Keratinocyte (primary cell): Measurements from ENCODE around the gene APAF1. TPM values are rescaled to one million over a fixed set of nuclear protein-coding genes. Genes with fewer than 3 reads are reported as not detected.
A peak's percentile ranks its signal among the peaks of the same experiment; 100 is the strongest.
"Not testable (repeated sequence)": the region's sequence is repeated elsewhere in the genome, so short reads cannot be mapped to it uniquely, and the experiment has no call there.

Source experiments
- DNase-seq: peaks from one replicate; pipeline ENCODE4 v3.0.0-alpha.2; 2011; ENCODE audit warnings: low read depth, missing footprints, low spot score
- FAIRE-seq: peaks from 2 replicates; lab custom pipeline; 2011; peaks lifted over from hg19 to GRCh38; lab: Jason Lieb, UNC
- H2AFZ ChIP-seq: 2 replicates; pipeline ENCODE4 v1.6.0; 2012; ENCODE audit warnings: low read length, control low read depth, inconsistent platforms; ENCODE audit not compliant: control insufficient read depth
- H3K27ac ChIP-seq: 2 replicates; pipeline ENCODE4 v1.5.1; 2011; ENCODE audit warnings: low read length; ENCODE audit not compliant: control insufficient read depth, insufficient read depth
- H3K27me3 ChIP-seq: 3 replicates; pipeline ENCODE4 v1.6.0; 2011; ENCODE audit warnings: low read length; ENCODE audit not compliant: control insufficient read depth, insufficient read depth; ENCODE audit errors: extremely low read depth
- H3K36me3 ChIP-seq, 2 experiments: 2 replicates in 1 of 2; 3 replicates in 1 of 2; pipeline ENCODE4 v1.5.1; 2011; ENCODE audit warnings: low read length in 2 of 2, mild to moderate bottlenecking in 1 of 2; ENCODE audit not compliant: control insufficient read depth in 2 of 2, insufficient read depth in 2 of 2; ENCODE audit errors: extremely low read depth in 1 of 2
- H3K4me1 ChIP-seq: 3 replicates; pipeline ENCODE4 v1.5.1; 2011; ENCODE audit warnings: low read length; ENCODE audit not compliant: control insufficient read depth, insufficient read depth; ENCODE audit errors: extremely low read depth
- H3K4me2 ChIP-seq: 3 replicates; pipeline ENCODE4 v1.6.0; 2011; ENCODE audit warnings: low read depth, low read length; ENCODE audit not compliant: control insufficient read depth, insufficient read depth; ENCODE audit errors: extremely low read depth
- H3K4me3 ChIP-seq, 3 experiments: fragments of 200-600 bp in 1 of 3; sonication (generic) in 1 of 3; 2 replicates in 2 of 3; 3 replicates in 1 of 3; pipeline ENCODE4 v1.5.1; 2011 to 2016; ENCODE audit warnings: low read length in 3 of 3, mild to moderate bottlenecking in 3 of 3, control low read depth in 2 of 3, inconsistent platforms in 1 of 3, low read depth in 1 of 3, mixed read lengths in 1 of 3, mixed run types in 1 of 3, moderate library complexity in 1 of 3; ENCODE audit not compliant: control insufficient read depth in 2 of 3, insufficient read depth in 2 of 3; ENCODE audit errors: extremely low read depth in 1 of 3
- H3K79me2 ChIP-seq: 2 replicates; pipeline ENCODE4 v1.6.0; 2012; ENCODE audit warnings: low read length; ENCODE audit not compliant: control insufficient read depth, insufficient read depth
- H3K9ac ChIP-seq: 3 replicates; pipeline ENCODE4 v1.6.0; 2011; ENCODE audit warnings: low read length; ENCODE audit not compliant: control insufficient read depth, insufficient read depth; ENCODE audit errors: extremely low read depth
- H3K9me1 ChIP-seq: 3 replicates; pipeline ENCODE4 v1.6.0; 2011; ENCODE audit warnings: low read length; ENCODE audit not compliant: control insufficient read depth, insufficient read depth; ENCODE audit errors: extremely low read depth
- H3K9me3 ChIP-seq: 2 replicates; pipeline ENCODE4 v1.5.1; 2012; ENCODE audit warnings: low read depth, low read length; ENCODE audit not compliant: control insufficient read depth
- H4K20me1 ChIP-seq: 3 replicates; pipeline ENCODE4 v1.6.0; 2011; ENCODE audit warnings: low read length; ENCODE audit not compliant: control insufficient read depth, insufficient read depth; ENCODE audit errors: extremely low read depth
- EZH2 ChIP-seq: IDR thresholded peaks from one replicate; pipeline ENCODE4 v1.6.1; 2012; ENCODE audit warnings: inconsistent platforms, mild to moderate bottlenecking, low read length, moderate library complexity
- dilution Hi-C: fragments of 300-500 bp; cut with MboI; formaldehyde crosslinking; loops from one replicate; pipeline ENCODE4 v1.7.0; 2020; ENCODE audit warnings: low sequenced_read_pairs; ENCODE audit not compliant: extremely low pct_ligation_motif_present
- polyA minus RNA-seq, 3 experiments: library from RNA; depleted of rRNA, polyadenylated mRNA; stranded (reverse); fragments of >200 nt; gene quantifications; 1 replicate in 1 of 3; 2 replicates in 1 of 3; 3 replicates in 1 of 3; pipeline ENCODE4 v1.2.3, GENCODE V29; 2011
- polyA plus RNA-seq, 5 experiments: library from polyadenylated mRNA; depleted of rRNA in 3 of 5; stranded (reverse) in 3 of 5; stranded (forward) in 1 of 5; unstranded in 1 of 5; fragments of >200 nt; gene quantifications; 1 replicate in 1 of 5; 2 replicates in 3 of 5; 3 replicates in 1 of 5; pipeline versions ENCODE4 v1.2.1 to v1.2.3, GENCODE V29; 2011 to 2012; ENCODE audit warnings: missing spikeins in 2 of 5, low read depth in 1 of 5, low replicate concordance in 1 of 5
- TF ChIP-seq, protein P1 (sequence below), 3 experiments: IDR thresholded peaks in 1 of 3; conservative IDR thresholded peaks in 1 of 3; optimal IDR thresholded peaks in 1 of 3; 2 replicates in 2 of 3; 3 replicates in 1 of 3; pipeline versions ENCODE3 to v1.5.1; 2011; ENCODE audit warnings: low read length in 3 of 3, mild to moderate bottlenecking in 3 of 3, moderate library complexity in 2 of 3, control low read depth in 1 of 3, inconsistent platforms in 1 of 3; ENCODE audit not compliant: insufficient read depth in 2 of 3; ENCODE audit errors: extremely low read depth in 1 of 3

APAF1 gene, protein sequence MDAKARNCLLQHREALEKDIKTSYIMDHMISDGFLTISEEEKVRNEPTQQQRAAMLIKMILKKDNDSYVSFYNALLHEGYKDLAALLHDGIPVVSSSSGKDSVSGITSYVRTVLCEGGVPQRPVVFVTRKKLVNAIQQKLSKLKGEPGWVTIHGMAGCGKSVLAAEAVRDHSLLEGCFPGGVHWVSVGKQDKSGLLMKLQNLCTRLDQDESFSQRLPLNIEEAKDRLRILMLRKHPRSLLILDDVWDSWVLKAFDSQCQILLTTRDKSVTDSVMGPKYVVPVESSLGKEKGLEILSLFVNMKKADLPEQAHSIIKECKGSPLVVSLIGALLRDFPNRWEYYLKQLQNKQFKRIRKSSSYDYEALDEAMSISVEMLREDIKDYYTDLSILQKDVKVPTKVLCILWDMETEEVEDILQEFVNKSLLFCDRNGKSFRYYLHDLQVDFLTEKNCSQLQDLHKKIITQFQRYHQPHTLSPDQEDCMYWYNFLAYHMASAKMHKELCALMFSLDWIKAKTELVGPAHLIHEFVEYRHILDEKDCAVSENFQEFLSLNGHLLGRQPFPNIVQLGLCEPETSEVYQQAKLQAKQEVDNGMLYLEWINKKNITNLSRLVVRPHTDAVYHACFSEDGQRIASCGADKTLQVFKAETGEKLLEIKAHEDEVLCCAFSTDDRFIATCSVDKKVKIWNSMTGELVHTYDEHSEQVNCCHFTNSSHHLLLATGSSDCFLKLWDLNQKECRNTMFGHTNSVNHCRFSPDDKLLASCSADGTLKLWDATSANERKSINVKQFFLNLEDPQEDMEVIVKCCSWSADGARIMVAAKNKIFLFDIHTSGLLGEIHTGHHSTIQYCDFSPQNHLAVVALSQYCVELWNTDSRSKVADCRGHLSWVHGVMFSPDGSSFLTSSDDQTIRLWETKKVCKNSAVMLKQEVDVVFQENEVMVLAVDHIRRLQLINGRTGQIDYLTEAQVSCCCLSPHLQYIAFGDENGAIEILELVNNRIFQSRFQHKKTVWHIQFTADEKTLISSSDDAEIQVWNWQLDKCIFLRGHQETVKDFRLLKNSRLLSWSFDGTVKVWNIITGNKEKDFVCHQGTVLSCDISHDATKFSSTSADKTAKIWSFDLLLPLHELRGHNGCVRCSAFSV (N-terminal part only)
- 5.0 to 9.9 TPM (median 6.1 TPM) in 3 replicates for polyA plus RNA-seq
- 4.4 TPM for polyA plus RNA-seq (2011; ENCODE audit: low read depth)
- polyA plus RNA-seq (2011; cell fraction: cytosol; rRNA removed): 3.2 and 5.4 TPM in 2 replicates
- 8.9 and 9.1 TPM in 2 replicates for polyA plus RNA-seq (2011; cell fraction: nucleus; rRNA removed)
- 2.2 and 6.6 TPM in 2 replicates for polyA plus RNA-seq (2012; ENCODE audit: low replicate concordance)
- 3.0 to 20.2 TPM (median 8.0 TPM) in 3 replicates for polyA minus RNA-seq
- polyA minus RNA-seq (2011; cell fraction: cytosol; rRNA and poly(A)+ RNA removed): 17.5 TPM
- 13.1 and 23.1 TPM in 2 replicates for polyA minus RNA-seq (2011; cell fraction: nucleus; rRNA and poly(A)+ RNA removed)

DNA sequence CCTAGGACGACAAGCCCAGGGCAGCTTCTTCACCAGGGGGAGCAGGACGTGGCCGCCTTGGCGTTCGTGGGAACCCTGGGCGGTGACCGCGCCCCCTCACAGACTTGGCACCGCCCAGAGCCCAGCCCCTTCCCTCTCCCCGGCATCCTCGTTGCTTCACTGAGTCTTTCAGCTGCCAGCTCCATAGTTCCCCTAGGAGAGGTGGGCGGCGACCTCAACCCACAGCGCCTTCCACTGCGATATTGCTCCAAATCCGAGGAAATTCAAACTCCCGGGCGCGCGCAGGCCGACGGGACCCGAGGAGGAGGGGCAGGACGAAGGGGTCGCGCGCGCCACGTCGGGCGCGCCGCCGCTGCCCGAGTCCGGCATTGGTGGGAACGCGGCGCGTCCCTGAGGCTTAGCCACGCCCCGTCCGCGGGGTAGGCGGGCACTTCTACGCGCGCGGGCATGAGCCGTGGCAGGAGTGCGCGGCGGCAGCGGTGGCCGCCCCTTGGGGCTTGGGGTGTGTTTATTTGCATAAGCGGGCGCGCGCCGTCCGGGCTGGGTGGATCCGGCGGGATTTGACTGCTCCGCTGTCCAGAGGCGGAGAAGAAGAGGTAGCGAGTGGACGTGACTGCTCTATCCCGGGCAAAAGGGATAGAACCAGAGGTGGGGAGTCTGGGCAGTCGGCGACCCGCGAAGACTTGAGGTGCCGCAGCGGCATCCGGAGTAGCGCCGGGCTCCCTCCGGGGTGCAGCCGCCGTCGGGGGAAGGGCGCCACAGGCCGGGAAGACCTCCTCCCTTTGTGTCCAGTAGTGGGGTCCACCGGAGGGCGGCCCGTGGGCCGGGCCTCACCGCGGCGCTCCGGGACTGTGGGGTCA, at the start of gene APAF1, which contains the start of gene IKBIP:
TSS of gene APAF1 (plus strand) at position 579 of the 860 bp plus-strand sequence. CDS start 3,070 bp downstream, outside the sequence.
TSS of gene IKBIP (minus strand) at position 77 of the 860 bp plus-strand sequence. CDS start 87 bp downstream, outside the sequence.
- H2AFZ ChIP-seq: peak within 1 kb of the TSS; percentile 94
- H3K9ac ChIP-seq: peak within 1 kb of the TSS; percentile 89
- no peaks in the 10 kb centered on the region for H3K9me1 ChIP-seq
- no peaks in the 10 kb centered on the region for H3K9me3 ChIP-seq
- FAIRE-seq (no peak), DNase-seq (peak; percentile 65)
- no peaks in the 10 kb centered on the region for H3K27me3 ChIP-seq
- H3K4me2 ChIP-seq: peak within 1 kb of the TSS; percentile 88
- peaks cover 61% of the 10 kb centered on the region for H3K79me2 ChIP-seq
- peaks cover 9% of the 10 kb centered on the region for H3K4me1 ChIP-seq
- H3K4me3 ChIP-seq: peak within 1 kb of the TSS; percentile 71 to 98 (median 87)
- H4K20me1 ChIP-seq: no peaks in the 10 kb centered on the region
- peaks cover 0 to 4% of the 10 kb centered on the region in 2 experiments for H3K36me3 ChIP-seq
- H3K27ac ChIP-seq: peak within 1 kb of the TSS; percentile 90
- TF ChIP-seq, protein P1, sequence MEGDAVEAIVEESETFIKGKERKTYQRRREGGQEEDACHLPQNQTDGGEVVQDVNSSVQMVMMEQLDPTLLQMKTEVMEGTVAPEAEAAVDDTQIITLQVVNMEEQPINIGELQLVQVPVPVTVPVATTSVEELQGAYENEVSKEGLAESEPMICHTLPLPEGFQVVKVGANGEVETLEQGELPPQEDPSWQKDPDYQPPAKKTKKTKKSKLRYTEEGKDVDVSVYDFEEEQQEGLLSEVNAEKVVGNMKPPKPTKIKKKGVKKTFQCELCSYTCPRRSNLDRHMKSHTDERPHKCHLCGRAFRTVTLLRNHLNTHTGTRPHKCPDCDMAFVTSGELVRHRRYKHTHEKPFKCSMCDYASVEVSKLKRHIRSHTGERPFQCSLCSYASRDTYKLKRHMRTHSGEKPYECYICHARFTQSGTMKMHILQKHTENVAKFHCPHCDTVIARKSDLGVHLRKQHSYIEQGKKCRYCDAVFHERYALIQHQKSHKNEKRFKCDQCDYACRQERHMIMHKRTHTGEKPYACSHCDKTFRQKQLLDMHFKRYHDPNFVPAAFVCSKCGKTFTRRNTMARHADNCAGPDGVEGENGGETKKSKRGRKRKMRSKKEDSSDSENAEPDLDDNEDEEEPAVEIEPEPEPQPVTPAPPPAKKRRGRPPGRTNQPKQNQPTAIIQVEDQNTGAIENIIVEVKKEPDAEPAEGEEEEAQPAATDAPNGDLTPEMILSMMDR (optimal IDR thresholded peaks at IDR 0.05 in 1 of 3, IDR thresholded peaks at IDR 0.05 in 1 of 3, conservative IDR thresholded peaks at IDR 0.05 in 1 of 3; ENCODE audit: extremely low read depth in 1 of 3, insufficient read depth in 2 of 3, low read length in 3 of 3): no peak
- TF ChIP-seq EZH2: no peak
- dilution Hi-C loops: no loop called here

DNA sequence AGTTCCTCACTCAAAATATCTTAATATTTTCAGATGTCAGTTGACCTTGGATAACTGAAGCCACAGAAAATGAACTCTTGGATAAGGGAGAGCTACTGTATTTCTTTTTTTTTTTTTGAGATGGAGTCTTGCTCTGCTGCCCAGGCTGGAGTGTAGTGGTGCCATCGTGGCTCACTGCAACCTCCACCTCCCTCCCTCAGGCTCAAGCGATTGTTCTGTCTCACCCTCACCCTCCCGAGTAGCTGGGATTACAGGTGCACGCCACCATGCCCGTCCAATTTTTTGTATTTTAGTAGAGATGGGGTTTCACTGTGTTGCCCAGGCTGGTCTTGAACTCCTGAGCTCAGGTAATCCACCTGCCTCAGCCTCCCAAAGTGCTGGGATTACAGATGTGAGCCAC, 47.8 kb upstream of the APAF1 start:
- H3K4me3 ChIP-seq, H2AFZ ChIP-seq, H3K27ac ChIP-seq, H3K9me3 ChIP-seq, H3K9ac ChIP-seq, H3K4me2 ChIP-seq, H3K9me1 ChIP-seq, H3K27me3 ChIP-seq, DNase-seq, FAIRE-seq, dilution Hi-C loops: not testable (repeated sequence)
- H3K4me1 ChIP-seq: peaks cover 15% of the 10 kb centered on the region
- H4K20me1 ChIP-seq: peaks cover 30% of the 10 kb centered on the region
- H3K36me3 ChIP-seq: peaks cover 14 to 40% of the 10 kb centered on the region in 2 experiments
- H3K79me2 ChIP-seq: peaks cover 51% of the 10 kb centered on the region
